HG02870 (cell line): Measurements from ENCODE around the gene DDHD1.
"Not testable (repeated sequence)": the region's sequence is repeated elsewhere in the genome, so short reads cannot be mapped to it uniquely, and the experiment has no call there.

Experiments
- ATAC-seq: cut with Tn5 transposase; IDR thresholded peaks from one replicate; pipeline ENCODE4 v1.9.1; 2021; ENCODE audit warnings: mild to moderate bottlenecking, moderate library complexity; ENCODE audit not compliant: unreplicated experiment

DDHD1 gene

GRCh38 chr14:53109105-53110041, 43.8 kb downstream of the DDHD1 start:
- peak; percentile 83 for ATAC-seq

DNA sequence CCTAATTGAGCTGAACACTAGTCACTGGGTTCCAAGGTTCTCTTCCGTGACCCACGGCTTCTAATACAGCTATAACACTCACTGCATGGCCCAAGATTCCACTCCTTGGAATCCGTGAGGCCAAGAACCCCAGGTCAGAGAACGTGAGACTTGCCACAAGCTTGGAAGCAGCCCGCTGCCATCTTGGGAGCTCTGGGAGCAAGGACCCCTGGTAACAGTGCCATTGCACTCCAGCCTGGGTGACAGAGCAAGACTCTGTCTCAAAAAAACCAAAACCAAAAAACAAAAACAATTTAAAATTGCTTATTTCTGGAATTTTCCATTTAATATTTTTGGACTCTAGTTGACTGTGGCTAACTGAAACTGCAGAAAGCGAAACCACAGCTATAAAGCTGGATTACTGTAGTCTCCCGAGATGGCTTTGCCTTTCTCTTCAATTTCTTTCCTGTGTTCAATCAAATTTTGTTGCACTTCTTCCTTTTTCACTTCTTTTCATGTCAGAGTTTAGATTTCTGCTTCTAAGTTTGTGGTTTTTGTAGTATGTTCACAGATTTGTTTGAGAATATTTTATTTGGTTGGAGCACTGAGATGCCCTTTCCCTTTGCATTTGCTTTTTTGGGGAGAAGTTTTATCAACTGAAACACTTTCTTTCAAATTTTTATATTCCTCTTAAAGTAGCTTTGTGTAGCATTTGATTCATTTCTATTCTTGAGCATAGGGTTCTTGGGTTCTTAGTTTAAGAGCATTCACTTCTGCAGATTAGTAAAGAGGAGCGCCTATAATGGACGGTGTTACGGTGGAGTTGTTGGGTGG, 44.6 kb downstream of the DDHD1 start:
- no peak for ATAC-seq

- ATAC-seq = no peak
Measured at GRCh38 chr14:53106768-53107167, 46.4 kb downstream of the DDHD1 start.

DNA sequence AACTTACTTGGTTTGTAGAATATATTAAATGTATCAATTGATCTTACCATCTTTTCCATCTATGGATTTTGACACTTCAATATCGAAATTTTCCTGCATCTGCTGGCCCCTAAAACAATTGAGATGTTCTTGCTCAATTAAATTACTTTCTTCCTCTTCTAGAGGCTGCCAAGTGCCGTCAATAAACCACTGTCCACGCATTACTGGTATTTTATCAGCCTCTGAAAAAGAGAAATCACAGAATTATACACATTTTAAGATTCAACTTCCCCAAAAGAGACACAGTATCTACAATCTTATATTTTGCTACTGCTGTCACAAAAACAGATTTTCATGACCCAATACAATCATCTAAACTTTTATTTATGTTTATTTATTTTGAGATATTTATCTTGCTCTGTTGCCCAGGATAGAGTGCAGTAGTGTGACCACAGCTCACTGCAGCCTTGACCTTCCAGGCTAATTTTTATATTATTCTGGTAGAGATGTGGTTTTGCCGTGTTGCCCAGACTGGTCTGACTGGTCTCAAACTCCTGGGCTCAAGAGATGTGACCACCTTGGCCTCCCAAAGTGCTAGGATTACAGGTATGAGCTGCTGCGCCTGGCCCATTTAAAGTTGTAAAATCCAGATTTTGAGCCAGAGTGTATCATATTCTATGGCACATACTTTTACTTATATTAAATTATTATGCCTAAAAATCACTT, 49.3 kb downstream of the DDHD1 start:
- ATAC-seq = no peak

DNA sequence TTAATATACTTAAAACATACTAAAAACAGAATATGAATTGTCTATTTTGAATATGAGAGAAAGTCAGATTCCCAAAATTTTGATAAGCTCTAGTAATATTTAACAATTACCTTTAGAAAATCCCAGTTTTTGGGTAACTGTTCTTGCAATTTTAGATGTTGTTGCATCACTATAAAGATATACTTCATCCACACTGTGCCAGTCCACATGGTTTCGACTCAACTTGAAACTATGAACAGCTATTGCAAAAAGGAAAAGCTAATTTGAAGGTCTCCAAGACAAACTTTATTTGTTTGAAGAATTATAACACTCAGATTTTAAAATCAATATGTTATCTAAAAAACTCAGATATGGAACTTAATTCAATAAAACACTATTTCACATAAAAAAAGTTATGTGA, 59.9 kb downstream of the DDHD1 start:
- ATAC-seq = no peak

DNA sequence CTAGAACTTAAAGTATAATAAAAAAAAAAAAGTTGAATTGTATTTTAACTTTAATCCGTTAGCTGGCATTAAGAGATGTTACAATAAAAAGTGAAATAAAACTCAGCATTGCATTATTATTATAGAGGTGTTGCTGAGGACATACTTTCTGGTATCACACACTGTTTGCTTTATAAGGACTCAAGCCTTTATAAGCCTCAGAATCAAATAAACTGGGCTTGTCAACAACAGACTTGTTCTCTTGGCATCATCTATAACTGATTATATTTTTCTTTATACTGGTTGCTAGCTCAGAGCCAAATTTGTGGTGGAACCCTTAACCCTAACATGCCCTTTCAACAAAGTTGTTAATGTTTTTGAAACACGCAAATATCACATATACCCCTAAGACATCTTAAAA, 62.3 kb downstream of the DDHD1 start:
- ATAC-seq = no peak

DNA sequence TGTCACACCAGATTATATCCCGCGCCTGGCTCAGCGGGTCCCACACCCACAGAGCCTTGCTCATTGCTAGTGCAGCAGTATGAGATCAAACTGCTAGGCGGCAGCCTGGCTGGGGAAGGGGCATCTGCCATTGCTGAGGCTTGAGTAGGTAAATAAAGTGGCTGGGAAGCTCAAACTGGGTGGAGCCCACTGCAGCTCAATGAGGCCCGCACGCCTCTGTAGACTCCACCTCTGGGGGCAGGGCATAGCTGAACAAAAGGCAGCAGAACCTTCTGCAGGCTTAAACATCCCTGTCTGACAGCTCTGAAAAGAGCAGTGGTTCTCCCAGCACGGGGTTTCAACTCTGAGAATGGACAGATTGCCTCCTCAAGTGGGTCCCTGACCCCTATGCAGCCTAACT, 68.2 kb downstream of the DDHD1 start:
- not testable (repeated sequence) for ATAC-seq

- ATAC-seq = no peak
Measured at GRCh38 chr14:53064475-53064874, 88.6 kb downstream of the DDHD1 start.

DNA sequence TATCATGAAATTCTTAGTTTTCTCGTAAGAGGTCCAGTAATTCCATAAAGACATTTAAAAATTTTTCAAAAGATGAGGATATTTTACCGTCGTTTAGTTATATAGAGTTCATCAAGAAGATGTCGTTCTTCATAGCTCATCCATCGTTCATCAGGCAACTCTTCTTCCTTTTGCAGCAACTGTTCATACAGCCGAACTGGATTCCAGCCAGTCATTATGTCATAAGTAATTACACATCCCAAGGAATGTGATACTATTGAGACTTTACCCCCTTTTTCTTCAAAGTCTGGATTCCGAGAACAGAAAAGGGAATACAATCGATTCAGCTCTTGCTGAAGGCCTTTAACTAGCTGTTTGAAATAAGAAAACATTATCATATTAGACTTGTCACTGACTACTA, 90.3 kb downstream of the DDHD1 start:
- no peak for ATAC-seq

DNA sequence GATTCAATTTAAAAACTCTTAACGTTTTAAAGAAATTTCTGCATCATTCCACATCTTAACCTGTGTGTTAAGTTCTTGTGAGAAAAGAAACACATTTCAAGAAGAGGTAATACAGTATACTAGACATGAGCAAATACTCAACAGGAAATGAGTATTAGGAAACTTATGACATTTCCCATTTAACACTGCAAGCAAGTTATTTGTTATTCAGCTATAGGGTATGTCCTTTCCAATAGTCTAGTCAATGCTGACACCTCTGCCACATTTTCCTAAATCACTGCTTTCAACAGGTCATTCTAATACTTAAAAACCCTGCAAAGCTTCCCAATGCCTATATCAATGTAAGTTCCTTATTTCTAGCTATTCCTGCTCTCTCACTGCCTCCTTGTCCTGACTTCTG, 93.1 kb downstream of the DDHD1 start:
- ATAC-seq = no peak

DNA sequence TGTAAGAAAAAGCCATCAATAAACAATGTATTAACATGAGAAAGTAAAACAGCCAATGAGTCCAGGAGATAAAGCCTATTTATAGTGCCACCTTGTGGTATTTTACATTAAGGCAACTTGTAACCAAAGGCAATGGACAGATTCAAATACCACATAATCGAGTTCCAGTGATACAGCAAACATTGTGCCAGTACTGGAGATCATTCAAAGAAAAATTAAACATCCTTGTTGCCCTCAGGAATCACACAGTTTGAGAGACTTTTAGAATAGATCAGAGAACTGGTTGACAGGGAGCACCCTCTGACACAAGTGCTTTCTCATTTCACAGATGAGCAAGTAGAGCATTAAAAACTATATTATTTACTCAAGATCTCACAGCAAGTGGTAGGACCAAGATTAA, 98.1 kb downstream of the DDHD1 start:
- peak; percentile 51 for ATAC-seq

DNA sequence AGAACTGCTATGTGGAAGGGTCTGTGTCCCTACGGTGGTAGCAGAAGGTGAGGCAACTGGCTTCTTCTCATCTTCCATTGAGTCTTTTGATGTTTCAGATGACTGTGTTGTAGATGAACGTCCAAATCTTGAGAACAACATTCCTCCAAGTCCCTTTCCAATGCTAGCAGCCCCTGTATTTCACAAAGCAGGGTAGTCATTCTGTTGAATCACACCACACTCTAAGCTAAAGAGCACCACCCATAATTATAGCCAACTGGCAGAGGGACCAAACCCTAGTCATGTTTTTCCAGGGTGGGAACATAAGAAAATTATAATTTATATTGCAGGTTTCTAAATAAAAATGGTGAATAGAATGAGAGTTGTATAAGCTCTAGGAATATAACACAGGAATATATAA, 98.7 kb downstream of the DDHD1 start:
- ATAC-seq = no peak

- no peak for ATAC-seq
Measured at GRCh38 chr14:53048631-53049030, 104.5 kb downstream of the DDHD1 start.

DNA sequence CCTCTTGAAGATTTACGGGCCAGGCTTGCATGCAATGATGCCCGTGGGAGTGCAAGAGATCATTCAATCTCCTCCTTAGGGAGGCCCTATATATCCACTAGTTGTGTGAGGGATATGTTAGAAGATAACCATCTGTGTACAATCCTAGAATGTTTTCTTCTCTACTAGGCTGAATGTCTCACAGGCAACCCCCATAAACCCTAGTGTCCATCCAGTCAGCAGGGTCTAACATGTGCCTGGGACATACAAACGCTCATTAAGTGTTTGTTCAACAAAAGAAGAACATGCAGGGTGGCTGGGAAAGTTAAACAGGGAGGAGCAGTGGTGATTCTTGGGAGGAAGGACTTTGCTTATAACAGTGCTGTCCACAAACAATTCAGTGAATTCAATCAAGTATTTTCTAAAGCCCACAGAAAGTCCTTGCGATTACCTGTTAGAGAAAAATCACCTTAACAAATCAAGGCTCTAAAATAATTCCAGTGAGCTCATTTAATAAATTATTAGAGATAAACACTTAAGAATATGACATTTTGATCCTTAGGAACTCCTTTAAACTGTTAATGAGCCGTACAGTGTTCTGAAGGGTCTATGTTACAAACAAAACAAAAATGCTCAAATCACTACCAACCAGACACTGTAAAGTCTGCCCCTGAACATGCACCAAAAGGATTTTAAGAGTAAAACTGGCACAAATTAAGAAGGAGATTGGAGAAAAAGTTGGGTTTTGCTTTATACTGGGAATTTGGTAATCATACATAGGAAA, 105.6 kb downstream of the DDHD1 start:
- ATAC-seq = no peak

DNA sequence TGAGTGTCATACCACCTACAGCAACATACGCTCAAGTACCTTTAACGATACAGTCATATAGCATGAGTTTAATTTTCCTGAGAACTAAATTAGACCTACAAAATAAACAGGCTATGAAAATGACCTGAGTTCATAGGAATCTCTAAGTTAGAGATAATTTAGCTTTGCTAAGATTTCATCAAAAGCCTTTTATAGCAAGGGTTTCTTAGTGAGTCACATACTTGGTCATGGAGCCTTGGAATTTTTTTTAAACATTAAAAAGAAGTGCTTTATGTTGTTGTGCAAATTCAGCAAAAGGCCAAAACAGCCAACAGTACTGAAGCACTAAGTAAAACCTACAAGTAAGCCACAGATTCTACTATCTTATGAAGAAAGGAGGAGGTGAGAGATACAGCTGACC, 108.6 kb downstream of the DDHD1 start:
- ATAC-seq = no peak

- ATAC-seq = no peak
Measured at GRCh38 chr14:53043027-53043581, 110.0 kb downstream of the DDHD1 start.

DNA sequence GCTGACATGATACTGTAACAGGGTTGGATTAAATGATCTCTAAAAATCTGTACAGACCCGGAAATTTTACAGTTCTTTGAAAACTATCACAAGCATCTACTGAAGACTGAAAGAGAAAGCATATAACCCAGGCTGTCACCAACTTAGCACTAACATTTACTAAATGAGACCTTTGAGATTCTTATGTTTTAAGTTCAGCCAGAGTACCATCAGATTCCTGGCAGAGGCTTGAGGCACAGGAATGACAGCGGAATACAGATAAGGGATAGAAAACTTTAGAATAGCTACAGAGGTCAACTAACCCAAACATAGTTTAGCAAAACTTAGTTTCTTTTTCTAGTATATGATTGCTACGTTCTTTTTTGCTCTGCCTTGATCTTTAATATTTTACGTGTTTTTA, 110.6 kb downstream of the DDHD1 start:
- ATAC-seq = no peak

DNA sequence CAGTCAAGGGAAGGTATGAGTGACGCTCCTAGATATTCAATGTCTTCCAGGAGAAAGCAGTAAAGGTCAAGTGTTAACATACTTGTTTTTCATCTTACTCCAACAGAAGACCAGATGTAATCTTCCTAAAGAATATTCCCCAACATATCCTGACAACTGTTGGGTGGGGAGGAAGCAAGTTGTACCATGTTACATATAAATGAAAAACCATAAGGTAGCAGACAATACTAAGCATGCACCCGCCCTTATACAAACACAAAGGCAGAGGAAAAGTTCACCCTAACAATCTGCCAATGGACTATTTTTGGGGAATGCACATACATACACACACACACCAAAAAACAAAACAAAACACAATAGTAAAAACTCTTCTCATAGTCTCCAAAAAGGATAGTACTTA, 112.1 kb downstream of the DDHD1 start:
- no peak for ATAC-seq

- no peak for ATAC-seq
Measured at GRCh38 chr14:53038629-53039028, 114.5 kb downstream of the DDHD1 start.

- ATAC-seq = no peak
Measured at GRCh38 chr14:53037016-53037415, 116.1 kb downstream of the DDHD1 start.
